Skeletal muscle tissue (tissue), 4 donors: ENCODE measurements around the gene FAM32A. TPM values are rescaled to one million over a fixed set of nuclear protein-coding genes. Genes with fewer than 3 reads are reported as not detected.

Source experiments
- H3K27ac ChIP-seq: one replicate; pipeline ENCODE4 v1.7.0; 2013; ENCODE audit warnings: mild to moderate bottlenecking, low read depth, low read length, inconsistent platforms
- H3K27me3 ChIP-seq, 3 donors: one replicate each; pipeline ENCODE4 v1.7.0; 2013; ENCODE audit warnings: low read length in 3 of 3; ENCODE audit not compliant: control insufficient read depth in 3 of 3, insufficient read depth in 3 of 3
- H3K36me3 ChIP-seq, 3 donors: one replicate each; pipeline ENCODE4 v1.7.0; 2013; ENCODE audit warnings: low read length in 3 of 3; ENCODE audit not compliant: control insufficient read depth in 3 of 3, insufficient read depth in 3 of 3
- H3K4me1 ChIP-seq, 3 donors: one replicate each; pipeline ENCODE4 v1.7.0; 2013; ENCODE audit warnings: low read length in 3 of 3, mild to moderate bottlenecking in 3 of 3; ENCODE audit not compliant: control insufficient read depth in 3 of 3, insufficient read depth in 3 of 3
- H3K4me3 ChIP-seq, 3 donors: one replicate each; pipeline ENCODE4 v1.7.0; 2013; ENCODE audit warnings: low read length in 3 of 3
- H3K9ac ChIP-seq, 3 donors: one replicate each; pipeline ENCODE4 v1.7.0; 2013; ENCODE audit warnings: low read length in 3 of 3, mild to moderate bottlenecking in 3 of 3, moderate library complexity in 2 of 3, low read depth in 1 of 3
- H3K9me3 ChIP-seq, 3 donors: one replicate each; pipeline ENCODE4 v1.7.0; 2013; ENCODE audit warnings: low read length in 3 of 3; ENCODE audit not compliant: control insufficient read depth in 3 of 3
- total RNA-seq: library from RNA; depleted of rRNA; stranded (reverse); fragments of >200 nt; gene quantifications from one replicate; pipeline ENCODE4 v1.2.3, GENCODE V29; 2014
- donor health status: Osteomylitis.

Gene FAM32A
- total RNA-seq, 1 donor from 2014 or later = 54.3 TPM

GRCh38 chr19:16218851-16219250, 33.6 kb downstream of the FAM32A start:
- Histone ChIP-seq H3K27me3 (no peaks in the 10 kb centered on the region), H3K27ac (no peak overlapping the region), H3K9ac (no peak overlapping the region), H3K4me3 (no peak overlapping the region), H3K4me1 (peaks cover 0 to 5% (median 3%) of the 10 kb centered on the region in 3 donors), H3K36me3 (peaks cover 20 to 41% (median 37%) of the 10 kb centered on the region in 3 donors), H3K9me3 (peaks cover 3 to 13% (median 5%) of the 10 kb centered on the region in 3 donors)

- H3K9ac ChIP-seq = no peak overlapping the region
- H3K4me3 ChIP-seq = no peak overlapping the region
- peaks cover 43 to 65% (median 60%) of the 10 kb centered on the region in 3 donors for H3K36me3 ChIP-seq
- no peak overlapping the region for H3K27ac ChIP-seq
- H3K9me3 ChIP-seq = peaks cover 3 to 13% (median 5%) of the 10 kb centered on the region in 3 donors
- H3K4me1 ChIP-seq = no peaks in the 10 kb centered on the region
- H3K27me3 ChIP-seq = no peaks in the 10 kb centered on the region
Measured at GRCh38 chr19:16222806-16223205, 37.6 kb downstream of the FAM32A start.

- Histone ChIP-seq H3K4me1 (no peaks in the 10 kb centered on the region), H3K36me3 (peaks cover 51 to 73% (median 61%) of the 10 kb centered on the region in 3 donors), H3K27me3 (no peaks in the 10 kb centered on the region), H3K9me3 (peaks cover 3 to 13% (median 5%) of the 10 kb centered on the region in 3 donors), H3K27ac (no peak overlapping the region), H3K4me3 (no peak overlapping the region), H3K9ac (no peak overlapping the region)
Measured at GRCh38 chr19:16223746-16224145, 38.5 kb downstream of the FAM32A start.

- Histone ChIP-seq H3K9ac (no peak overlapping the region), H3K27me3 (no peaks in the 10 kb centered on the region), H3K9me3 (peaks cover 3 to 13% (median 5%) of the 10 kb centered on the region in 3 donors), H3K4me1 (no peaks in the 10 kb centered on the region), H3K27ac (no peak overlapping the region), H3K36me3 (peaks cover 59 to 81% (median 68%) of the 10 kb centered on the region in 3 donors), H3K4me3 (no peak overlapping the region)
Measured at GRCh38 chr19:16224293-16225045, 39.3 kb downstream of the FAM32A start.

- Histone ChIP-seq H3K27me3 (no peaks in the 10 kb centered on the region), H3K4me1 (no peaks in the 10 kb centered on the region), H3K36me3 (peaks cover 60 to 89% (median 70%) of the 10 kb centered on the region in 3 donors), H3K9me3 (peaks cover 3 to 12% (median 4%) of the 10 kb centered on the region in 3 donors), H3K4me3 (no peak overlapping the region), H3K9ac (no peak overlapping the region), H3K27ac (no peak overlapping the region)
Measured at GRCh38 chr19:16225279-16226183, 40.3 kb downstream of the FAM32A start.

GRCh38 chr19:16226184-16226591, 41.0 kb downstream of the FAM32A start:
- H3K36me3 ChIP-seq = peaks cover 59 to 83% (median 72%) of the 10 kb centered on the region in 3 donors
- H3K4me1 ChIP-seq = no peaks in the 10 kb centered on the region
- H3K9me3 ChIP-seq = peaks cover 0 to 7% (median 2%) of the 10 kb centered on the region in 3 donors
- no peaks in the 10 kb centered on the region for H3K27me3 ChIP-seq
- no peak overlapping the region for H3K27ac ChIP-seq
- no peak overlapping the region for H3K9ac ChIP-seq
- no peak overlapping the region for H3K4me3 ChIP-seq

- Histone ChIP-seq H3K36me3 (peaks cover 63 to 82% (median 74%) of the 10 kb centered on the region in 3 donors), H3K4me1 (no peaks in the 10 kb centered on the region), H3K27me3 (no peaks in the 10 kb centered on the region), H3K9ac (no peak overlapping the region), H3K9me3 (no peaks in the 10 kb centered on the region), H3K4me3 (no peak overlapping the region), H3K27ac (no peak overlapping the region)
Measured at GRCh38 chr19:16226878-16227836, 41.9 kb downstream of the FAM32A start.

GRCh38 chr19:16227837-16228636, 42.8 kb downstream of the FAM32A start:
- Histone ChIP-seq H3K27ac (no peak overlapping the region), H3K9me3 (no peaks in the 10 kb centered on the region), H3K27me3 (no peaks in the 10 kb centered on the region), H3K4me1 (no peaks in the 10 kb centered on the region), H3K9ac (no peak overlapping the region), H3K36me3 (peaks cover 70 to 81% (median 77%) of the 10 kb centered on the region in 3 donors), H3K4me3 (no peak overlapping the region)
